GM18858 (cell line): ENCODE measurements around the gene CNOT4.
"Not testable (repeated sequence)": the region's sequence is repeated elsewhere in the genome, so short reads cannot be mapped to it uniquely, and the experiment has no call there.

Experiments used
- ATAC-seq: cut with Tn5 transposase; IDR thresholded peaks from one replicate; pipeline ENCODE4 v1.9.1; 2021; ENCODE audit not compliant: unreplicated experiment

The CNOT4 gene

GRCh38 chr7:135459951-135460567 lies 49.8 kb downstream of the CNOT4 start:
- peak; percentile 27 for ATAC-seq

DNA sequence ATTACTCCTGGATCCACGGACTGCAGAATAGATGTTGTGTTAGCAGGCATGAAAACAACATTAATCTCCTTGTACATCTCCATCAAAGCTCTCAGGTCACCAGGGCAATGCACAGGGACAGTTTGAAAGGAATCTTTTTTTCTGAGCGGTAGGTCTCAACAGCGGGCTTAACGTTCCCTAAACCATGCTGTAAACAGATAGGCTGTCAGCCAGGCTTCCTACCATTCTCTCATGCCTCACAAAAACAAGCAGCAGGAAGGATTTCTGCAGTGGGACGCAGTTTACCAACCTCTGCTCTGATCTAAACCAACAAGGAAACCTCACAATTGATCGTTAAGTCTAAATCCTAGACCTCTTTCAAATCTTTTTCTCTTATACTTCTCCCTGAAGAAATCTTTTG lies 50.8 kb downstream of the CNOT4 start:
- no peak for ATAC-seq

GRCh38 chr7:135454060-135454459 lies 55.8 kb downstream of the CNOT4 start:
- peak; percentile 63 for ATAC-seq

GRCh38 chr7:135449436-135449835 lies 60.5 kb downstream of the CNOT4 start:
- ATAC-seq: no peak

GRCh38 chr7:135448753-135449152 lies 61.1 kb downstream of the CNOT4 start:
- ATAC-seq: no peak

DNA sequence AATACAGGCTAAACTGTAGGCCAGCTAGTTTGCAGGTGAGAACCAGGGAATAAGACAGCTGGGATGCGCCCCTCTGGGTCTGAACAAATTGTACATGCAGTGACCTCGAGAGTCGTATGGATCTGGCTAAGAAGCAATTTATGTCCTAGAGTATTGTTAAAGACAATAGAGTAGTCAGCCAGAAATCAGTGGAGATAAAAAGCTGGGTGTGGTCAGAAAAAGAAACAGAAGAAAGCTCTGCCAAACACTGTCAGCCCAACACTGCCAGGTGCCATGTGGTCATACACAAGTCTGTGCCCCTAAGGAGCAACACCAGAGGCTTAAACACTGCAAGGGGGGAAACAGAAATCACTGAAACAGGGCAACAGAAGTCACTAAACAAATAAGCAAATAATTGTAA lies 62.2 kb downstream of the CNOT4 start:
- ATAC-seq: no peak

- ATAC-seq: no peak
Observed at GRCh38 chr7:135445690-135446089, 64.2 kb downstream of the CNOT4 start.

GRCh38 chr7:135445266-135445665 lies 64.6 kb downstream of the CNOT4 start:
- not testable (repeated sequence) for ATAC-seq

- ATAC-seq: no peak
Observed at GRCh38 chr7:135441791-135442190, 68.1 kb downstream of the CNOT4 start.

GRCh38 chr7:135434047-135434446 lies 75.9 kb downstream of the CNOT4 start:
- no peak for ATAC-seq

DNA sequence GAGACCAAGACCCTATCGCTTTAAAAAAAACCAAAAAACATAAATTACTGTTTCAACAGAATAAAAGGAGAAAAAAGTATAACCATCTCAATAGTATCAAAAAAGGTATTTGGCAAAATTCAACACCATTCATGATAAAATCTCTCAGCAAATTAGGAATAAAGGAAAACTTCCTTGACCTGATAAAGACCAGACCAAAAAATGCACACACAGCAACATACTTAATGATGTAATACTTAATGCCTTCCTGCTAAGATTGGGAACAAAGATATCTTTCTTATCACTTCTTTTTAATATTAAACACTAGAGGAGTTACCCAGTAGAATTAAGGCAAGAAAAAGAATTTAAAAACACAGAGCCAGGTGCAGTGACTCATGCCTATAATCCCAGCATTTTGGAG lies 79.3 kb downstream of the CNOT4 start:
- ATAC-seq: no peak

GRCh38 chr7:135428879-135429278 lies 81.0 kb downstream of the CNOT4 start:
- ATAC-seq: no peak

DNA sequence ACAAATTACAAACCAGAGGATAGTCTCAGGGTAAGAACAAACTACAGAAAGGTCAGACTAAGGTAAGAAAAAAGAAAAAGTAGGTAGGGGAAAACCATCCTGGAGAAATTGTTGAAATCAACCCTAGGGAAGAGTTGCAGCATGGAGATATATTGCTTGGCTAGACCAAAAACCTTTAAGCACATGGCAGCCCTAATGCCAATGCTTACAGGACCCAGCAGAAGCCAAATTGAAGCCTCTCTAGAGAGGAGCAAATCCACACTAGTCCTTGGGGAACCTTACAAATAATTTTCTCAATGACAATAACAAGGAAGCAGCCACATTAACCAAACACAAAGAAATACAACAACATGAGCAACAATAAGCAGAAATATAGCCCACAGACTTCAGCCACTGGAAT lies 81.9 kb downstream of the CNOT4 start:
- no peak for ATAC-seq

DNA sequence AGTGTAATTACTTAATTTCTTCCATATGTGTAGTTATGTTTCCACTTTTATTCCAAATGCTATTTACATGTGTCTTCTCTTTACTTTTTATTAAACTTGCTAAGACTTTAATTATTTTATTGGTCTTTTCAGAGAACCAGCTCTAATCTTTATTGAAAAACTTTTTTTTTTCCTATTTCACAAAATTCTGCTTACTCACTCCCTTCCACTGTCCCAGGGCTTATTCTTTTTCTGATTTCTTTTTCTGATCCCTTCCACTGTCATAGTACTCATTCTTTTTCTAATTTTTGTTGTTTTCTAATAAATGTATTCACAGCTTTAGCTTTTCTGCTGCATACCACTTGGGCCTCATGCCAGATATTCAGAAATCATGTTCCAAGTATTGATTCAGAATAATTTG lies 82.7 kb downstream of the CNOT4 start:
- ATAC-seq: no peak

GRCh38 chr7:135425036-135425435 lies 84.9 kb downstream of the CNOT4 start:
- no peak for ATAC-seq

DNA sequence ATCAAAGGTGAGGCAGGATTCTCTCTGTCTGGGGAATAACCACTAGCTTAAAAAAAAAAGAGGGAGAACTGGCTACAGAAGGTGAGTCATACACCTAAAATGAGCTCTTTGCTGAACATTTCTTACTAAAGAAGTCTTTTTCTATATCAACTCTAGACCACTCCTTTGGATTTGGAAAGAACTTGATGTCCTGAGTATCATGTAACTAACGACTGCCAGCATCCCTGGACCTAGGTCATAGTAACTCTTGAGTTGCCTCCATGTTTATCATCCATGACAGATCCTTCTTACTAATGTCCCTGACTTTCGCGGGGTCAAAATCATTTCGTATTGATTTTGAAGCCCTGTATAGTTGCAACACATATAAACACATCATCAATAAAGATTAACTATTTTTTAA lies 89.1 kb downstream of the CNOT4 start:
- no peak for ATAC-seq

DNA sequence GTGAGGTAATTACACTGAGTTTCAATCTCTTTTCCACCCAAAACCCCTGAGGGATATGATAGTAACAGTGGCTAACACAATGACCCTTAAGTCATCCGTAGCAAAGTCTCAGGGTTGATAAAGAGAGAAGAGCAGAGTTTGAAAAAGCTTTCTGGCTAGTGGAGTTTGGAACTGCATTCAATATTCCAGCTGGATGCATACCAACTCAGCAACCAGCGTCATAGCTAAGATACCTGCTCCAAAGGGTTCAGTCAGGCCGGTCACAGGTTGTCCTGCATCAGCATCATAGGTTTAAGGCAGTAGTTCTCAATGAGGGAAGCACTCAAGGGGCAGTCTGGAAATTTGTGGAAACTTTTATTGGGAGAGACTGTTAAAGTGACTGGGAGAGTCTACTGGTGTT lies 93.5 kb downstream of the CNOT4 start:
- ATAC-seq: no peak

- no peak for ATAC-seq
Observed at GRCh38 chr7:135414850-135415439, 95.0 kb downstream of the CNOT4 start.

- ATAC-seq: no peak
Observed at GRCh38 chr7:135414208-135414607, 95.7 kb downstream of the CNOT4 start.

GRCh38 chr7:135411098-135411497 lies 98.8 kb downstream of the CNOT4 start:
- ATAC-seq: no peak

- no peak for ATAC-seq
Observed at GRCh38 chr7:135410543-135410942, 99.4 kb downstream of the CNOT4 start.

DNA sequence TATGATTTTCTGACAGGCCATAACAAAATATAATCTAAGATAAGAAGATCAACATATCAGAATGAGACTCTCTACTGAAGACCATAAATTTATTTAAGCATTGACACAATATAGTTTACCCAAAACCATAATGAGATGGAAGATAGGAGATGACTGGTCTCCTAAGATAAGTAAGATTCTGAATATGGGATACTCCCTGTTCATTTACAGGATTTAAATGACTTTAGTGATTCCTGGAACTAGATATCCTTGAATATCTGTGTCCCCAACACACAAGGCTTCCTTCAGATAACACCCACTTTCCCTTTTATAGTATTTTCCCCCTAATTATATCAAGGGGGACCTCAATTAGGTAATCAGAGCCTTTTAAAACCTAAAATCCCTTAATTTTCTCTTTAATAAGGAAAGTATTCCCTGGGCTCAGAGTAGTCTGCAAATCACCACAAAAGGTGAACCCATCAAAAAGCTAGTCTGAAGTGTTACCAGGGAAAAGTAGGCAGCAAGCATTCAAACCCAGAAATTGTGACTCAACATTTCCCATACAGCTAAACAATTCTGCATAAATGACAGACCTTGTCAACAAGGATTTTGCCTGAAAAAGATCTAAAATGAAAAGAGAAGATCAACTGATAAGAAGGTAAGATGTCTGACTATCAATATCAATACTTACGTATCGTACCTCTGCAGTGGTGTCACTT lies 99.9 kb downstream of the CNOT4 start:
- ATAC-seq: no peak

GRCh38 chr7:135407884-135408283 lies 102.0 kb downstream of the CNOT4 start:
- no peak for ATAC-seq
